HG02610 (cell line): ENCODE measurements around the gene IMP3.
A peak's percentile ranks its signal among the peaks of the same experiment; 100 is the strongest.
"Not testable (repeated sequence)": the region's sequence is repeated elsewhere in the genome, so short reads cannot be mapped to it uniquely, and the experiment has no call there.

Experiments
- ATAC-seq: cut with Tn5 transposase; IDR thresholded peaks from one replicate; pipeline ENCODE4 v1.9.1; 2021; ENCODE audit warnings: mild to moderate bottlenecking, moderate library complexity; ENCODE audit not compliant: unreplicated experiment

The IMP3 gene

GRCh38 chr15:75639709-75640482, at the start of gene IMP3:
Gene IMP3 (minus strand): TSS chr15:75640224. CDS start chr15:75640168, 56 bp downstream.
- peak; percentile 93 for ATAC-seq

GRCh38 chr15:75689429-75689828, 49.4 kb upstream of the IMP3 start:
- not testable (repeated sequence) for ATAC-seq

- ATAC-seq = no peak
Measured at GRCh38 chr15:75688831-75689230, 48.8 kb upstream of the IMP3 start.

GRCh38 chr15:75688278-75688557, 48.2 kb upstream of the IMP3 start:
- ATAC-seq = no peak

- no peak for ATAC-seq
Measured at GRCh38 chr15:75687486-75688277, 47.7 kb upstream of the IMP3 start.

GRCh38 chr15:75686212-75686642, 46.2 kb upstream of the IMP3 start:
- peak; percentile 49 for ATAC-seq

- ATAC-seq = no peak
Measured at GRCh38 chr15:75685195-75685594, 45.2 kb upstream of the IMP3 start.

- ATAC-seq = no peak
Measured at GRCh38 chr15:75684648-75685047, 44.6 kb upstream of the IMP3 start.

GRCh38 chr15:75683646-75684312, 43.8 kb upstream of the IMP3 start:
- not testable (repeated sequence) for ATAC-seq

- no peak for ATAC-seq
Measured at GRCh38 chr15:75682181-75683135, 42.4 kb upstream of the IMP3 start.

- no peak for ATAC-seq
Measured at GRCh38 chr15:75680007-75680789, 40.2 kb upstream of the IMP3 start.

- not testable (repeated sequence) for ATAC-seq
Measured at GRCh38 chr15:75678324-75678690, 38.3 kb upstream of the IMP3 start.

GRCh38 chr15:75677465-75678323, 37.7 kb upstream of the IMP3 start:
- no peak for ATAC-seq

- no peak for ATAC-seq
Measured at GRCh38 chr15:75676688-75677464, 36.9 kb upstream of the IMP3 start.

- ATAC-seq = no peak
Measured at GRCh38 chr15:75675579-75676404, 35.8 kb upstream of the IMP3 start.

GRCh38 chr15:75674366-75674765, 34.3 kb upstream of the IMP3 start:
- ATAC-seq = no peak
